Heart right ventricle (tissue), 16 donors: ENCODE measurements around the gene SLC41A2. TPM values are rescaled to one million over a fixed set of nuclear protein-coding genes. Genes with fewer than 3 reads are reported as not detected.

Experiments
- ATAC-seq, 8 donors: fragments of 200-7000 bp; cut with Tn5 transposase; one replicate each; pipeline ENCODE4 v1.9.1; 2020; ENCODE audit warnings: mild to moderate bottlenecking in 8 of 8, moderate library complexity in 8 of 8, moderate number of reproducible peaks in 1 of 8
- DNase-seq, 2 donors: peaks; one replicate each; pipeline ENCODE4 v3.0.0-alpha.2; 2020
- H3K27ac ChIP-seq, 10 donors: fragments of 200-600 bp; sonication (generic) in 2 of 10; one replicate each; pipeline versions ENCODE4 v1.5.0 to v1.8.0; 2020 to 2022; ENCODE audit warnings: mild to moderate bottlenecking in 3 of 10
- H3K27me3 ChIP-seq, 7 donors: fragments of 200-600 bp; one replicate each; pipeline ENCODE4 v1.8.0; 2021 to 2022; ENCODE audit warnings: mild to moderate bottlenecking in 2 of 7
- H3K36me3 ChIP-seq, 9 donors: fragments of 200-600 bp; sonication (generic) in 1 of 9; one replicate each; pipeline versions ENCODE4 v1.5.0 to v1.8.0; 2020 to 2022; ENCODE audit warnings: mild to moderate bottlenecking in 2 of 9
- H3K4me1 ChIP-seq, 9 donors: fragments of 200-600 bp; sonication (generic) in 1 of 9; one replicate each; pipeline versions ENCODE4 v1.5.0 to v1.8.0; 2020 to 2022; ENCODE audit warnings: mild to moderate bottlenecking in 4 of 9
- H3K4me3 ChIP-seq, 10 donors: fragments of 200-600 bp; sonication (generic) in 2 of 10; one replicate each; pipeline versions ENCODE4 v1.5.0 to v1.8.0; 2020 to 2022; ENCODE audit warnings: mild to moderate bottlenecking in 7 of 10, moderate library complexity in 2 of 10
- H3K9me3 ChIP-seq, 11 donors: fragments of 200-600 bp in 10 of 11; sonication (generic) in 2 of 11; one replicate each; pipeline versions ENCODE4 v1.5.0 to v1.8.0; 2013 to 2022; ENCODE audit warnings: mild to moderate bottlenecking in 2 of 11, control low read depth in 1 of 11, moderate library complexity in 1 of 11
- WGBS, 2 donors: extraction: QIAGEN DNeasy Blood & Tissue Kit; methylation state at CpG; one replicate each; pipeline ENCODE4 v1.1.7; 2013; ENCODE audit warnings: inconsistent platforms in 1 of 2; 5-methylcytosine and 5-hydroxymethylcytosine counted together
- intact Hi-C, 10 donors: fragments of 100-400 bp; cut with DNase I; formaldehyde crosslinking; loops; one replicate each; pipeline versions ENCODE4 v1.11.1 to v1.14.2; 2022
- polyA plus RNA-seq, 2 donors: library from polyadenylated mRNA; stranded (reverse); fragments of 200-250 nt; gene quantifications; one replicate each; pipeline ENCODE4 v1.2.3, GENCODE V29; 2013
- total RNA-seq, 10 donors: library from RNA; stranded (reverse); fragmentation: NEBNext Ultra II Directional in 3 of 10; extraction: Animal tissue kit (Norgen Biotek cat#: 25700) in 3 of 10; gene quantifications; one replicate each; pipeline versions ENCODE4 v1.2.1 to v1.2.4, GENCODE V29; 2021 to 2023
- TF ChIP-seq, protein P1 (sequence below), 9 donors: fragments of 200-600 bp; sonication (generic) in 2 of 9; IDR thresholded peaks; one replicate each; pipeline versions ENCODE4 v1.5.0 to v1.8.0; 2021 to 2022; ENCODE audit warnings: antibody characterized with exemption in 9 of 9, mild to moderate bottlenecking in 5 of 9, moderate library complexity in 1 of 9
- donor health status: Arrhythmogenic right ventricular cardiomyopathy.
- donor health status: ischemic (EF 13 %, LVEDD 7.1; RV severe dilation, severe dysfunction).
- donor health status: healthy with polysubstance abuse.
- donor health status: DM: no; HTN: yes; CAD: no.
- donor health status: DM: no; HTN: no; CAD: no.
- donor health status: ischemic (EF 25% LVEDD 6.9; RV normal size, moderate dysfunction).
- donor health status: ischemic (EF 25% LVEDD 5.7; RV mildly dilated, moderate dysfunction).
- donor health status: healthy.
- donor health status: DM: yes; HTN: yes; CAD: no.
- donor health status: Ischemic cardiomyopathy.
- donor health status: ischemic (EF 35%, LVEDD 5.7; RV mildly dilated, moderate dysfunction).
- donor health status: nonischemic (EF 11% LVEDD 7.7; RV severe dilation, severe dysfunction).
- donor health status: DM: yes; HTN: yes; CAD: no.
- donor health status: PGD.
- donor health status: ischemic (EF 29% LVEDD 5.4; RV normal size, mild dysfunction).
- donor health status: nonischemic (EF 23%, LVEDD 6.1; RV moderate dilation, normal function).

SLC41A2 gene
- total and polyA plus RNA-seq, 12 donors: 0.37 to 9.2 (median 2.9) TPM

GRCh38 chr12:104971306-104971705 is 13.2 kb upstream of the SLC41A2 start:
- intact Hi-C loops: no loop called here
- ATAC-seq (peak in 2 of 8 donors; percentile 49 to 58), DNase-seq (no peak)
- Histone ChIP-seq H3K27ac (no peak overlapping the region), H3K9me3 (no peaks in the 10 kb centered on the region), H3K27me3 (no peaks in the 10 kb centered on the region), H3K36me3 (no peaks in the 10 kb centered on the region), H3K4me1 (peaks cover 0 to 7% (median 0%) of the 10 kb centered on the region in 9 donors), H3K4me3 (no peak overlapping the region)
- TF ChIP-seq, protein P1, sequence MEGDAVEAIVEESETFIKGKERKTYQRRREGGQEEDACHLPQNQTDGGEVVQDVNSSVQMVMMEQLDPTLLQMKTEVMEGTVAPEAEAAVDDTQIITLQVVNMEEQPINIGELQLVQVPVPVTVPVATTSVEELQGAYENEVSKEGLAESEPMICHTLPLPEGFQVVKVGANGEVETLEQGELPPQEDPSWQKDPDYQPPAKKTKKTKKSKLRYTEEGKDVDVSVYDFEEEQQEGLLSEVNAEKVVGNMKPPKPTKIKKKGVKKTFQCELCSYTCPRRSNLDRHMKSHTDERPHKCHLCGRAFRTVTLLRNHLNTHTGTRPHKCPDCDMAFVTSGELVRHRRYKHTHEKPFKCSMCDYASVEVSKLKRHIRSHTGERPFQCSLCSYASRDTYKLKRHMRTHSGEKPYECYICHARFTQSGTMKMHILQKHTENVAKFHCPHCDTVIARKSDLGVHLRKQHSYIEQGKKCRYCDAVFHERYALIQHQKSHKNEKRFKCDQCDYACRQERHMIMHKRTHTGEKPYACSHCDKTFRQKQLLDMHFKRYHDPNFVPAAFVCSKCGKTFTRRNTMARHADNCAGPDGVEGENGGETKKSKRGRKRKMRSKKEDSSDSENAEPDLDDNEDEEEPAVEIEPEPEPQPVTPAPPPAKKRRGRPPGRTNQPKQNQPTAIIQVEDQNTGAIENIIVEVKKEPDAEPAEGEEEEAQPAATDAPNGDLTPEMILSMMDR (IDR thresholded peaks at IDR 0.05): no peak
- 65 to 69% methylated on average over 5 of the region's 5 CpGs for WGBS, 2 donors

DNA sequence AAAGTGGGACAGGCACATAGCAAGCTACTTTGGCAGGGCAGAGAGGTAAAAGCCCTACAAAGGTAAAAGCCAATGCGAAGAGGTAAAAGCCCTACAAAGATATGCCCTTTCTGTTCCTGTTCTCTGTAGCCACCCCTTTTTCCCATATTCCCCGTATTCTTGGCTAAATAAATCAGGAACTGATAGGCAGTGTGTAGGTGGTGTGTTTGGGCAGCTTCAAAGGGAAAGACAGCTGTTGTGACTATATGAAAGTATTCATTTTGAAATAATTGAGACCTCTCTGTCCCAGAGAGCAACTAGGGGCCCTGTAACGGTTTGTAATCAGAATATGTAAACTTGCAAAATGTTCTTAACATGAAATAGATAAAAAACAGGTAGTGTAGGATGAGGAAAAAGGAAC is 11.3 kb upstream of the SLC41A2 start:
- Histone ChIP-seq H3K4me1 (peaks cover 0 to 2% (median 0%) of the 10 kb centered on the region in 9 donors), H3K4me3 (no peak overlapping the region), H3K36me3 (no peaks in the 10 kb centered on the region), H3K27me3 (peaks cover 0 to 5% (median 1%) of the 10 kb centered on the region in 7 donors), H3K9me3 (peaks cover 0 to 5% (median 0%) of the 10 kb centered on the region in 11 donors), H3K27ac (no peak overlapping the region)
- ATAC-seq (peak in 1 of 8 donors; percentile 22), DNase-seq (no peak)
- 74 to 75% methylated on average over 3 of the region's 3 CpGs for whole genome bisulfite sequencing, 2 donors
- TF ChIP-seq, protein P1 (IDR thresholded peaks at IDR 0.05): no peak
- intact Hi-C loops: no loop called here

DNA sequence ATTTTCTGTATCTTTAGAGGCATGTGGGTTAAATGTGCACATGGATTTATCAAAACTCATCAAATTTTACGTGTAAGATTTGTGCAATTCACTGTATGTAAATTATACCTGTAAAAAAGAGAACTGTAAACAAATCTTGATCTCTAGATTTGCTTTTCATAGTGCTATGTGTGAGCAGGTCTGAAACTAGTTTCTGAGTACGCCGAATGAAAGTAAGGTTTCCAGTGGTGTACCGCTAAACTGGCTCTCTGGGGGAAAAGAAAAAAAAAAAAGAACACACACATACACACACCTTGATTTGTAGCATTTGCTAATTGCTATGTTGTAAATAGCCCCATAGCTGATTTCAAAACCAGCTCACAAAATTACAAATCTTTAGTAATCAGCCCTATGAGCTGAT is 8.6 kb upstream of the SLC41A2 start:
- WGBS, 2 donors: 92 to 96% methylated on average over 4 of the region's 4 CpGs
- intact Hi-C loops: no loop called here
- DNase-seq: no peak

DNA sequence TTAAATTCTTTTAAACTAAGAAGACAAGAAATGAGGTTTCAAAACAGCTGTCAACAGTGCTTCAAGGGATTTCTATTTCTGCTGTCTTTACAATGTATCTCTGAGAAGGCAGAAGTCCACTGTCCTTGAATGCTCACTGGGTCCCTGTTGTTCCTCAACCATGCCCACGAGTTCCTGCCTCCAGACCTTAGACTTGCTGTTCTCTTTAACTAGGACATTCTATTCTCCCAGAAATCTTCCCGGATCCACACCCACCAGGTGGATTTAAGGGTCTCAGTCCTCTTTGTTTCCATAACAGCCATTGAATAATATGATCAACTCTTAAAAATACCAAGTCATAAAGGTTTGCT is 6.7 kb upstream of the SLC41A2 start:
- H3K27me3 ChIP-seq: peaks cover 0 to 35% (median 14%) of the 10 kb centered on the region in 7 donors
- H3K9me3 ChIP-seq: peaks cover 0 to 5% (median 0%) of the 10 kb centered on the region in 11 donors
- ATAC-seq (no peak), DNase-seq (no peak)
- peaks cover 0 to 5% (median 0%) of the 10 kb centered on the region in 9 donors for H3K4me1 ChIP-seq
- intact Hi-C loops: no loop called here
- TF ChIP-seq, protein P1 (IDR thresholded peaks at IDR 0.05): no peak
- no peaks in the 10 kb centered on the region for H3K36me3 ChIP-seq
- no peak overlapping the region for H3K27ac ChIP-seq
- no peak overlapping the region for H3K4me3 ChIP-seq
- 62 to 64% methylated on average over 2 of the region's 2 CpGs for WGBS, 2 donors

More for the DNA sequence above, 8.6 kb upstream of the SLC41A2 start:
- H3K9me3 ChIP-seq: peaks cover 0 to 5% (median 0%) of the 10 kb centered on the region in 11 donors
- H3K27me3 ChIP-seq: peaks cover 0 to 18% (median 14%) of the 10 kb centered on the region in 7 donors
- ATAC-seq: no peak
- TF ChIP-seq, protein P1 (IDR thresholded peaks at IDR 0.05): no peak
- H3K27ac ChIP-seq: no peak overlapping the region
- H3K4me1 ChIP-seq: no peaks in the 10 kb centered on the region
- H3K4me3 ChIP-seq: no peak overlapping the region
- H3K36me3 ChIP-seq: no peaks in the 10 kb centered on the region
